ENCODE data around the gene RIPK4. TPM values are rescaled to one million over a fixed set of nuclear protein-coding genes. Genes with fewer than 3 reads are reported as not detected.

RIPK4 gene
- polyA plus RNA-seq, 3 donors = 0.05 to 0.09 TPM; not detected in 1

- peak in 1 of 3 donors; percentile 41 for DNase-seq
- H3K4me2 ChIP-seq (replicated peaks; ENCODE audit: extremely low read depth, low read length, poor library complexity, severe bottlenecking) = peak overlapping the region; percentile 61
- H3K27ac Mint-ChIP-seq = peak overlapping the region in 1 of 7 donors; percentile 41
- H3K36me3 ChIP-seq (replicated peaks in 1 of 2; ENCODE audit: control insufficient read depth in 1 of 2, insufficient read depth in 2 of 2, low read length in 2 of 2) = no peaks in the 10 kb centered on the region
- peak overlapping the region; percentile 7 to 65 (median 14) for H3K4me3 ChIP-seq (replicated peaks in 1 of 3; ENCODE audit: low read depth in 2 of 3, low read length in 3 of 3)
- peak overlapping the region; percentile 22 for H3K9ac ChIP-seq (ENCODE audit: insufficient read depth, low read length, poor library complexity, severe bottlenecking)
- H3K27me3 ChIP-seq (ENCODE audit: control insufficient read depth in 2 of 2, insufficient read depth in 2 of 2, low read length in 2 of 2) = peaks cover 55 to 81% of the 10 kb centered on the region in 2 donors
- peaks cover 32 to 39% of the 10 kb centered on the region in 2 donors for H3K4me1 ChIP-seq (ENCODE audit: control insufficient read depth in 1 of 2, insufficient read depth in 2 of 2, low read length in 2 of 2)
- H3K27me3 Mint-ChIP-seq (ENCODE audit: low read depth in 3 of 3) = peaks cover 75 to 97% (median 86%) of the 10 kb centered on the region in 3 donors
- WGBS (ENCODE audit: insufficient coverage) = 2% methylated on average over 11 of the region's 17 CpGs
- H3K36me3 Mint-ChIP-seq = peaks cover 22 to 25% of the 10 kb centered on the region in 2 donors
- H3K4me1 Mint-ChIP-seq = peaks cover 26% of the 10 kb centered on the region
- H3K4me3 Mint-ChIP-seq = peak overlapping the region; percentile 74 to 91
- TF ChIP-seq CTCF (IDR thresholded peaks at IDR 0.05) = no peak
- no peak overlapping the region for H3K27ac ChIP-seq (ENCODE audit: low read depth in 1 of 2, low read length in 2 of 2)
- H4K20me1 ChIP-seq (ENCODE audit: insufficient read depth, low read length) = no peaks in the 10 kb centered on the region
- peaks cover 0 to 14% of the 10 kb centered on the region in 2 donors for H3K9me3 ChIP-seq (replicated peaks in 1 of 2; ENCODE audit: control insufficient read depth in 1 of 2, insufficient read depth in 1 of 2, low read length in 2 of 2)
- intact Hi-C loops (cut with micrococcal nuclease) = loop anchor here (5.0 to 10.0 kb wide), 2 partner anchors 41 to 94 kb away; no protein-coding TSS in a partner anchor
- H3K9me3 Mint-ChIP-seq = peaks cover 0 to 20% (median 13%) of the 10 kb centered on the region in 7 donors
- H3K79me2 ChIP-seq (ENCODE audit: insufficient read depth, low read length) = no peaks in the 10 kb centered on the region
- peak overlapping the region; percentile 37 for H2AFZ ChIP-seq (ENCODE audit: insufficient read depth, low read depth, low read length, poor library complexity, severe bottlenecking)
Observed at GRCh38 chr21:41768437-41769042, 1.7 kb upstream of the RIPK4 start.

GRCh38 chr21:41767606-41768436 lies 969 bp upstream of the RIPK4 start:
- Histone ChIP-seq H3K9ac (ENCODE audit: insufficient read depth, low read length, poor library complexity, severe bottlenecking) (no peak overlapping the region), H3K27ac (ENCODE audit: low read depth in 1 of 2, low read length in 2 of 2) (no peak overlapping the region), H4K20me1 (ENCODE audit: insufficient read depth, low read length) (no peaks in the 10 kb centered on the region), H3K79me2 (ENCODE audit: insufficient read depth, low read length) (no peaks in the 10 kb centered on the region), H3K36me3 (replicated peaks in 1 of 2; ENCODE audit: control insufficient read depth in 1 of 2, insufficient read depth in 2 of 2, low read length in 2 of 2) (no peaks in the 10 kb centered on the region), H3K9me3 (replicated peaks in 1 of 2; ENCODE audit: control insufficient read depth in 1 of 2, insufficient read depth in 1 of 2, low read length in 2 of 2) (peaks cover 0 to 14% of the 10 kb centered on the region in 2 donors), H3K27me3 (ENCODE audit: control insufficient read depth in 2 of 2, insufficient read depth in 2 of 2, low read length in 2 of 2) (peaks cover 55 to 85% of the 10 kb centered on the region in 2 donors), H2AFZ (ENCODE audit: insufficient read depth, low read depth, low read length, poor library complexity, severe bottlenecking) (no peak overlapping the region), H3K4me2 (replicated peaks; ENCODE audit: extremely low read depth, low read length, poor library complexity, severe bottlenecking) (peak overlapping the region; percentile 61), H3K4me1 (ENCODE audit: control insufficient read depth in 1 of 2, insufficient read depth in 2 of 2, low read length in 2 of 2) (peaks cover 39 to 46% of the 10 kb centered on the region in 2 donors), H3K4me3 (replicated peaks in 1 of 3; ENCODE audit: low read depth in 2 of 3, low read length in 3 of 3) (peak overlapping the region in 1 of 3 experiments; percentile 65)
- peaks cover 22 to 29% of the 10 kb centered on the region in 2 donors for H3K36me3 Mint-ChIP-seq
- peaks cover 0 to 20% (median 13%) of the 10 kb centered on the region in 7 donors for H3K9me3 Mint-ChIP-seq
- no peak overlapping the region for H3K27ac Mint-ChIP-seq
- H3K4me3 Mint-ChIP-seq = peak overlapping the region; percentile 47 to 91
- intact Hi-C loops (cut with micrococcal nuclease) = loop anchor here (5.0 to 10.0 kb wide), 2 partner anchors 41 to 93 kb away; no protein-coding TSS in a partner anchor
- H3K27me3 Mint-ChIP-seq (ENCODE audit: low read depth in 3 of 3) = peaks cover 79 to 99% (median 90%) of the 10 kb centered on the region in 3 donors
- 0% methylated on average over 5 of the region's 26 CpGs for WGBS (ENCODE audit: insufficient coverage)
- no peak for DNase-seq
- no peak for TF ChIP-seq CTCF (IDR thresholded peaks at IDR 0.05)
- peaks cover 33% of the 10 kb centered on the region for H3K4me1 Mint-ChIP-seq
